ENCODE results near the gene LRIT1.

Gene LRIT1

GRCh38 chr10:84262190-84262956 is 21.0 kb upstream of the LRIT1 start:
- DNase-seq (ENCODE audit: low read depth), result no peak
- TF ChIP-seq, protein P1, sequence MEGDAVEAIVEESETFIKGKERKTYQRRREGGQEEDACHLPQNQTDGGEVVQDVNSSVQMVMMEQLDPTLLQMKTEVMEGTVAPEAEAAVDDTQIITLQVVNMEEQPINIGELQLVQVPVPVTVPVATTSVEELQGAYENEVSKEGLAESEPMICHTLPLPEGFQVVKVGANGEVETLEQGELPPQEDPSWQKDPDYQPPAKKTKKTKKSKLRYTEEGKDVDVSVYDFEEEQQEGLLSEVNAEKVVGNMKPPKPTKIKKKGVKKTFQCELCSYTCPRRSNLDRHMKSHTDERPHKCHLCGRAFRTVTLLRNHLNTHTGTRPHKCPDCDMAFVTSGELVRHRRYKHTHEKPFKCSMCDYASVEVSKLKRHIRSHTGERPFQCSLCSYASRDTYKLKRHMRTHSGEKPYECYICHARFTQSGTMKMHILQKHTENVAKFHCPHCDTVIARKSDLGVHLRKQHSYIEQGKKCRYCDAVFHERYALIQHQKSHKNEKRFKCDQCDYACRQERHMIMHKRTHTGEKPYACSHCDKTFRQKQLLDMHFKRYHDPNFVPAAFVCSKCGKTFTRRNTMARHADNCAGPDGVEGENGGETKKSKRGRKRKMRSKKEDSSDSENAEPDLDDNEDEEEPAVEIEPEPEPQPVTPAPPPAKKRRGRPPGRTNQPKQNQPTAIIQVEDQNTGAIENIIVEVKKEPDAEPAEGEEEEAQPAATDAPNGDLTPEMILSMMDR (IDR thresholded peaks at IDR 0.05; ENCODE audit: control insufficient read depth, extremely low read depth, insufficient read depth), result no peak
- H3K4me3 ChIP-seq (ENCODE audit: low read depth, low read length), result no peak overlapping the region

GRCh38 chr10:84261236-84261915 is 20.0 kb upstream of the LRIT1 start:
- TF ChIP-seq, protein P1 (IDR thresholded peaks at IDR 0.05; ENCODE audit: control insufficient read depth, extremely low read depth, insufficient read depth), result no peak
- no peak overlapping the region for H3K4me3 ChIP-seq (ENCODE audit: low read depth, low read length)
- no peak for DNase-seq (ENCODE audit: low read depth)

DNA sequence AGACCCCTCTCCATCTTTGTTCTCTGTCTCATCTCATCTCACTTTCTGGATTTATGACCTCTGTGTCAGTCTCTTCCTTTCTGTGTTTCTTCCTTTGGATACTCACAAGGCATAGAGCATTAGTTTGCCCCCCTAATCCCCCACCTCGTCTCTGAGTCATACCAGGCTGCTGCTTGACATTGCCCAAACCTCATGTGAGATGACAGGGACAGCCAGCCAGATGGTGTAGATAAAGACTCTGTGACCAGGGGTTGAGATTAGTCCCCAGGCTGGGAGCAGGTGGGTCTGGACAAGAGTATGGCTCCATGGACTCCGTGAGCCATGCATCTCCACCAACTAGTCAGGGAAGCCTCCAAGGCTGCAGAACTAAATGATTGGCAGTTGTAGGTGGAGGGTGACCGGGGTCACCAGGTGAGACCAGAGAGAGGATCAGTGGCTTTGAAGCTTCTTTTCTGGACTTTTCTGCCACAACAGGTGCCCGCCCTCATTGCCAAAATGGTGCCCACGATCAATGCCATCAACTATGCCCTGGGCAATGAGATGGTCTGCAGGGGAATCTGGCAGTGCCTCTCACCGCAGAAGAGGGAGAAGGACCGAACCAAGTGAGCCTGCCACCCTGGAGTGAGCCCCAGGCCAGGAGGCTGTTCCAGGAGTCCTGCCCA is 16.8 kb upstream of the LRIT1 start:
- H3K4me3 ChIP-seq (ENCODE audit: low read depth, low read length), result no peak overlapping the region
- no peak for DNase-seq (ENCODE audit: low read depth)
- TF ChIP-seq, protein P1 (IDR thresholded peaks at IDR 0.05; ENCODE audit: control insufficient read depth, extremely low read depth, insufficient read depth), result no peak

DNA sequence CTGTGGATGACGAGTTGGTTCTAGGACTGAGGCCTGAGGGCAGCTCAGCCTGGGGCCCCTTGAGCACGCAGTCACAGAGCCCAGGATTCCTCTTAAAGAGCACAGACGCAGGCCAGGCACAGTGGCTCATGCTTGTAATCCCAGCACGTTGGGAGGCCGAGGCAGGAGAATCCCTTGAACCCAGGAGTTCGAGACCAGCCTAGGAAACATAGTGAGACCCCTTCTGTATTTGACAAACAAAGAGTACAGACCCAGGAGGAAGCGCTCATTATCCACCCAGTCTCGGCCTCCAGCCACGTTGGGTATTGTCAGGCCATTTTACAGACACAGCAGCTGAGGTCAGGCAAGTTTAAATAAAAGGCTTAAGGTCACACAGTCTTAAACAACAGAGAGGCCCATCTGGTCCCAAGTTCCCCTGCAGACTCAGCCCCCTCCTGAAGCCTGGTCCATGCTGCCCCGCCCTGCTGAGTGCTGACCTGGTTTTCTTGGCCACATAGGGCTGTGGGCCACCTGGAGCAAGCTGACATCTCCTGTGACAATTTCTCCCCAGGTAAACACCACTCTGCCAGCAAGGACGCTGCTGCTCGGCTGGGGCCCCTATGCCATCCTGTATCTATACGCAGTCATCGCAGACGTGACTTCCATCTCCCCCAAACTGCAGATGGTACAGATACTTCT is 16.1 kb upstream of the LRIT1 start:
- no peak for DNase-seq (ENCODE audit: low read depth)
- no peak overlapping the region for H3K4me3 ChIP-seq (ENCODE audit: low read depth, low read length)
- TF ChIP-seq, protein P1 (IDR thresholded peaks at IDR 0.05; ENCODE audit: control insufficient read depth, extremely low read depth, insufficient read depth), result no peak

DNA sequence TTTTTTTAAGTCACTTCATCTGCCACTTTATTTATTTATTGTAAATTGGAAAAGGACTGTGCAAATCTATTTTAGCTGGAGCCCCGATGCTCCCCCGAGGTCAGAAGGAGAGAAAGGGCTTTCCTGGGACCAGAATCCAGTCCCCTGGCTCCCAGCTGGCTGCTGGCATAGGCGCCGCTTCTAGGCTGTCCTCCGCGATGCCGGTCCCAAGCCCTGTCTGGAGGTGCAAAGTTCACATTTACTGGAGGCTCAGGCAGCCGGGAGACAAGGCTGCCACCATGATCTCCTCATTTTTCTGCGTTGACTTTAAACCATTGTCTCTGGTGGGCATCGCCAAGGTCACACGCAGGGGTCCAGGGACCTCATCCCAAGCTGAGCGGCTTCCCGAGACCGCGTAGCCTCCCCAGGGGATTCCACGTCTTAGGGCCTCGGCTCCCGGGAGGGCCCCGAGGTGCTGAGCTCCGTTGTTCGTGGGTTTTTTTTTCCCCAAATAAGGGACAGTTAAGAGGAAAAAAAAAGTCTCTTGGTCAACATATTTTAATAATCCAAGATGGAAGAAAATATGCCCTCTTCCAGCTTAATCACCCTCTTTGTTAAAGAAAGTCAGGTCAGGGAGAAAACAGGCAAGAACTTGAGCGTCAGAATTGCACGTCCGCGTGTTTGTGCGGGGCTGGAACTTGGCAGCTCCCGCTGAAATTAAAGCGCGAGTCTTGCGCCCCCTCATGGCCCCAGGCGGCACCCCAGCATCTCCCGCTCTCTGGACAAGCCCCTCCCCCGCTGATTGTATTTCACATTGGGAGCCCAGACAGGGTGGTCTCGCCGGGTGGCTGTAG is 15.4 kb upstream of the LRIT1 start:
- H3K4me3 ChIP-seq (ENCODE audit: low read depth, low read length), result no peak overlapping the region
- DNase-seq (ENCODE audit: low read depth), result no peak
- TF ChIP-seq, protein P1 (IDR thresholded peaks at IDR 0.05; ENCODE audit: control insufficient read depth, extremely low read depth, insufficient read depth), result peak; percentile 35

Measured in LNCaP clone FGC (cell line).